Mucosa of stomach (tissue), 1 donor: ENCODE data around the gene ALKAL2.
"Not testable (repeated sequence)": the region's sequence is repeated elsewhere in the genome, so short reads cannot be mapped to it uniquely, and the experiment has no call there.

Experiments
- H3K27me3 ChIP-seq: one replicate; pipeline ENCODE4 v1.7.0; 2013; ENCODE audit warnings: mild to moderate bottlenecking, low read length; ENCODE audit not compliant: control insufficient read depth, insufficient read depth
- H3K36me3 ChIP-seq: one replicate; pipeline ENCODE4 v1.7.0; 2013; ENCODE audit warnings: low read length; ENCODE audit not compliant: control insufficient read depth, insufficient read depth
- H3K4me1 ChIP-seq: one replicate; pipeline ENCODE4 v1.7.0; 2013; ENCODE audit warnings: mild to moderate bottlenecking, low read length; ENCODE audit not compliant: control insufficient read depth, insufficient read depth
- H3K4me3 ChIP-seq: one replicate; pipeline ENCODE4 v1.7.0; 2013; ENCODE audit warnings: low read length
- H3K9ac ChIP-seq: one replicate; pipeline ENCODE4 v1.7.0; 2013; ENCODE audit warnings: mild to moderate bottlenecking, low read length, moderate library complexity
- H3K9me3 ChIP-seq: one replicate; pipeline ENCODE4 v1.7.0; 2013; ENCODE audit warnings: mild to moderate bottlenecking, low read length, moderate library complexity; ENCODE audit not compliant: control insufficient read depth
- donor health status: Pancreatic carcinoma.

The ALKAL2 gene

DNA sequence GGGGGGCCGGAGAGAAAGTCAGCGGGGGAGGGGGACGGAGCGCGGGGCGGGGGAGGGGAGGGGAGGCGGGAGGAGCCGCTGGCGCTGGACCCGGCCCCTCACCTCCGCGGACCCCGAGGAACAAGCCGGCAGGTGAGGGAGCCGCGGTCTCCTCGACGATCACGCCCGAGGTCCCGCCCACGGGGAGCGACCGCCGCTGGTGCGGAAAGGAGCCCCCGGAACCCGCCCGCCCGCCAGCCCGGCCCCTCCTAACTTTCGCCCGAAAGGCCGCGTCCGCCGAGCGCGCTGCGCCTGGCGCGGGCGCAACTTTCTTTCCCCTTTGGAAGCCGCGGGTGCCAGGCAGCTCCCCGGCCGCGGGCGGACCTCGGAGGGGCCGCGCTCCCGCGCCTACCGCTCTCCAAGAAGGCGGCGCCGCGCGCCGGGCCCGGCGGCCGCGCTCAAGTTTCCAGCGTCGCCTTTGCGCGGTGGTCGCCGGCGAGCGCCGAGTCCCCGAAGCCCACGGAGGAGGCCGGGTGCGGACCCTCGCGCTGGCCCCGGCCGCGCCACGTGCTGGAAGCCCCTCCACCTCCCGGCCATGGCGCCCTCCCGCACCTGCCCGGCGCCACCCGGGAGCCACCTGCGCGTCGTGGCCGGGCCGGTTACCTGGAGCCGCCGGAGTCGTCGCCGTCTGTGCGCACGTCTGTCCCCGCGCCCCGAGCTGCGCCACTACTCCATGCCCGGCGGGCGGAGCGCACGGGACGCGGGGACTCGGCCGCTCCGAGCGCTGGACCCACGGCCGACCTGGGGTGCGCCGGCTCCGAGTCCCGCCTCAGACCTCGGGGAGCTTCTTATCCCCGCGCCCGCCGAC, at the start of gene ALKAL2:
ALKAL2 (minus strand) TSS at position 181 of the 847 bp plus-strand sequence. CDS start 256 bp downstream, outside the sequence.
- Histone ChIP-seq H3K4me1 (peaks cover 8% of the 10 kb centered on the region), H3K4me3 (no peak within 1 kb of the TSS), H3K9me3 (no peaks in the 10 kb centered on the region), H3K27me3 (peaks cover 31% of the 10 kb centered on the region), H3K36me3 (no peaks in the 10 kb centered on the region), H3K9ac (no peak within 1 kb of the TSS)

GRCh38 chr2:336949-337348, 49.1 kb upstream of the ALKAL2 start:
- not testable (repeated sequence) for H3K27me3 ChIP-seq, H3K9ac ChIP-seq, H3K4me1 ChIP-seq, H3K4me3 ChIP-seq, H3K9me3 ChIP-seq, H3K36me3 ChIP-seq

DNA sequence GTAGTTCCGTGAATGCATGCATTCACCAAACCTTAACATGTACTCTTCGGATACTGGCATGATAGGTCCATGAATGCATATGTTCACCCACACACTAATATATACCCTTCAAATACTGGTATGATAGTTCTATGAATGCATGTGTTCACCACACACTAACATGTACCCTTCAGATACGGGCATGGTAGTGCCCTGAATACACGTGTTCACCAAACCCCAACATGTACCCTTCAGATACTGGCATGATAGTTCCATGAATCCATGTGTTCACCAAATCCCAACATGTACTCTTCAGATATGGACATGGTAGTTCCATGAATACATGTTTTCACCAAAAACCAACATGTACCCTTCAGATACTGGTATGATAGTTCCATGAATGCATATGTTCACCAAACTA, 48.5 kb upstream of the ALKAL2 start:
- Histone ChIP-seq H3K9ac (no peak overlapping the region), H3K4me1 (no peaks in the 10 kb centered on the region), H3K4me3 (no peak overlapping the region), H3K36me3 (no peaks in the 10 kb centered on the region), H3K27me3 (no peaks in the 10 kb centered on the region), H3K9me3 (no peaks in the 10 kb centered on the region)

GRCh38 chr2:332592-332991, 44.7 kb upstream of the ALKAL2 start:
- Histone ChIP-seq H3K9ac (no peak overlapping the region), H3K27me3 (no peaks in the 10 kb centered on the region), H3K9me3 (no peaks in the 10 kb centered on the region), H3K4me1 (no peaks in the 10 kb centered on the region), H3K36me3 (no peaks in the 10 kb centered on the region), H3K4me3 (no peak overlapping the region)

GRCh38 chr2:328761-329160, 40.9 kb upstream of the ALKAL2 start:
- H3K9me3 ChIP-seq: no peaks in the 10 kb centered on the region
- H3K9ac ChIP-seq: no peak overlapping the region
- H3K36me3 ChIP-seq: no peaks in the 10 kb centered on the region
- H3K4me1 ChIP-seq: no peaks in the 10 kb centered on the region
- H3K27me3 ChIP-seq: no peaks in the 10 kb centered on the region
- no peak overlapping the region for H3K4me3 ChIP-seq

DNA sequence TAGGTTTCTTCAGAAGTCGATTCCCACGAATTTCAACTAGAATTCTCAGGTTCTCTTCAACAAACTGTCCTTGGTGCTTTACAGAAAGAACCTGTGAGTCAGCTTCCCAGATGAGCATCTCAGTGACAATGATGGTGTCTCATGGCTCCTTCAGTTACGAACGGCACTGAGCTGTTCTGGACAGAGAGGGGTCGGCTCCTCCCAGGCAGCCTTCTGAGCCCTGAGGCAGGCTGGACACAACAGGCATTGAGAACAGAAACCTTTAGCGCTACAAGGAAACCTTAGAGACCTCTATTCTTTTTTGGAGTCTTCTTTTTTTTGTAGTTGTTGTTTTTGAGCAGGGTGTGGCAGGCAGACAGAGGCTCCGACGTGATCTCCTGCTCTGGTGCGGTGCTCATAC, 35.1 kb upstream of the ALKAL2 start:
- Histone ChIP-seq H3K36me3 (no peaks in the 10 kb centered on the region), H3K27me3 (no peaks in the 10 kb centered on the region), H3K4me1 (no peaks in the 10 kb centered on the region), H3K9me3 (no peaks in the 10 kb centered on the region), H3K9ac (no peak overlapping the region), H3K4me3 (no peak overlapping the region)

- Histone ChIP-seq H3K9me3 (no peaks in the 10 kb centered on the region), H3K4me3 (no peak overlapping the region), H3K9ac (no peak overlapping the region), H3K36me3 (no peaks in the 10 kb centered on the region), H3K27me3 (no peaks in the 10 kb centered on the region), H3K4me1 (no peaks in the 10 kb centered on the region)
Observed at GRCh38 chr2:322326-322725, 34.4 kb upstream of the ALKAL2 start.

DNA sequence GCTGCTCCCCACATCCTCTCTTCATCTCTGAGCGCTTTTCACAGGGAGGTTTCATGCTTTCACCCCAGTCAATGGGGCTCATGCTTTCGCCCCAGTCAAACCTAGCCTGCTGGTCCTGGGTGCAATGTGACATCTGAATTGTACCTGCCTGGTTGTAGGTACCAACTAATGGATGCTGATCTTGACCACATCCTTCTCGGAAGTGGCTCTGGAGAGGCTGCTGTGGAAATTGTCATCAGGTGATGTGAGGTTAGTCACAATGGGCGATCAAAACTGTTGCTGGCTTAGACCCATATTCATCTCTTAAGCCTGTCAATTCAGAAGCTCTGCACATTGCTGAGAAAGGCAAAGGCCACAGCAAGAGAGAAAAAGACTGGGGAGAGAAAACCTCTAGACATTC, 32.7 kb upstream of the ALKAL2 start:
- Histone ChIP-seq H3K27me3 (no peaks in the 10 kb centered on the region), H3K4me1 (no peaks in the 10 kb centered on the region), H3K36me3 (no peaks in the 10 kb centered on the region), H3K9me3 (no peaks in the 10 kb centered on the region), H3K9ac (no peak overlapping the region), H3K4me3 (no peak overlapping the region)

- no peak overlapping the region for H3K4me3 ChIP-seq
- H3K27me3 ChIP-seq: no peaks in the 10 kb centered on the region
- H3K9ac ChIP-seq: no peak overlapping the region
- H3K36me3 ChIP-seq: no peaks in the 10 kb centered on the region
- no peaks in the 10 kb centered on the region for H3K9me3 ChIP-seq
- H3K4me1 ChIP-seq: no peaks in the 10 kb centered on the region
Observed at GRCh38 chr2:319059-319600, 31.2 kb upstream of the ALKAL2 start.

DNA sequence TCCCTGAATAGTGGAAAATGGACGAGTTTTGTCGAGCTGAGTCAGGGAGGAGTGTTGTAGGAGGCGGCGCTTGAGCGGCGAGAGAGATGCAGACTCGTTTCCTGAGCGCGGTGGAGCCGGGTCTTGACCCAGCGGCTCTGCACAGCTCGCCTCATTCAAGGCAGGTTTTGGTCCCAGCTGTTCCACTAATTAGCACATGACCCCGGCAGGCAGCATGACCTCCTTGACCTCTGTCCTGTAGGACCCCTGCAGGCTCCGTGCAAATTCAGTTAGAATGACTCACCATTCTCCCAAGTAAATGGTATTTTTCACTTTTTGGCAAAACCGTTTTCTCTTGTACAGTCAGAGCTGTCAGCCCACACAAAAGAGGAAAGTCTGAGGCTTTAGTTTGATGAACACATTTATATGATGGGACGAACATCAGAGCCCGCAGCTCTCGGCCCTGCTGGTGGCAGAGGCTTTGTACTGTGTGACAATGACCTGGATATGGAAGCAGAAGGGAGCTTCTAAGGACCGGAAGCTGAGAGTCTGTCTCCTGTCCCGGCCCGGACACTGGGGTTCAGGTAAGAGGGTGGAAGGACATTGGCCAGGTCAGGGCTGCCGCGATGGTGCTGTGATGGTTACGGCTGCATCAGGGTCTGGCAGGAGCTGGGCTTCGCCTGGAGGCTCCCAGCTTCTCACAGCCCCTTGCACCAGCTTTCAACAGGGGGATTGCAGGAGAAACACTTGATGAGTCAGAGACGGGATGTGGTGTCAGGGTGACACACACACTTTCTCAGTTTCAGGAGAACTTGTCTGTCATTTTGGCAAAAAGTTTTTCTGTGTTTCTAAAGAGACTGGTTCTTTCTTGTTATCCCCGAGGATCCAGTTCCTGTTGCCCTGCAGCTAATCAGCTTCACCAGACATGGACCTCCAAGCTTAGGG, 29.9 kb upstream of the ALKAL2 start:
- H3K9ac ChIP-seq: no peak overlapping the region
- H3K9me3 ChIP-seq: no peaks in the 10 kb centered on the region
- H3K4me1 ChIP-seq: no peaks in the 10 kb centered on the region
- H3K4me3 ChIP-seq: no peak overlapping the region
- H3K36me3 ChIP-seq: no peaks in the 10 kb centered on the region
- no peaks in the 10 kb centered on the region for H3K27me3 ChIP-seq

- no peaks in the 10 kb centered on the region for H3K9me3 ChIP-seq
- no peaks in the 10 kb centered on the region for H3K4me1 ChIP-seq
- no peaks in the 10 kb centered on the region for H3K27me3 ChIP-seq
- no peak overlapping the region for H3K9ac ChIP-seq
- H3K36me3 ChIP-seq: no peaks in the 10 kb centered on the region
- no peak overlapping the region for H3K4me3 ChIP-seq
Observed at GRCh38 chr2:316381-316780, 28.5 kb upstream of the ALKAL2 start.

DNA sequence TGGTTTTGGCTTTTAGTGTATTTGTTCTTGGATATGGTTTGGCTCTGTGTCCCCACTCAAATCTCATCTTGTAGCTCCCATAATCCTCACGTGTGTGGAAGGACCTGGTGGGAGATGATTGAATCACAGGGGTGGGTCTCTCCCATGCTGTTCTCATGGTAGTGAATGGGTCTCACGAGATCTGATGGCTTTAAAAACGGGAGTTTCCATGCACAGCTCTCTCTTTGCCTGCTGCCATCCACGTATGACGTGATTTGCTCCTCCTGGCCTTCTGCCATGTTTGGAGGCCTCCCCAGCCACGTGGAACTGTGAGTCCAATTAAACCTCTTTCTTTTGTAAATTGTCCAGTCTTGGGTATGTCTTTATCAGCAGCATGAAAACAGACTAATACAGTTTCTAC, 28.0 kb upstream of the ALKAL2 start:
- H3K4me3 ChIP-seq, H3K4me1 ChIP-seq: not testable (repeated sequence)

More for the DNA sequence above, 28.0 kb upstream of the ALKAL2 start:
- not testable (repeated sequence) for H3K9ac ChIP-seq, H3K9me3 ChIP-seq, H3K36me3 ChIP-seq, H3K27me3 ChIP-seq
